OCI-LY3 (cell line): ENCODE data around the gene PLA2G2F.

ENCODE experiments used
- EZH2phosphoT487 ChIP-seq: fragments of 200-600 bp; shearing (Covaris generic); IDR thresholded peaks from 2 replicates; pipeline ENCODE4 v1.6.1; 2018; ENCODE audit warnings: antibody characterized with exemption, mixed run types, low read depth
- TF ChIP-seq, protein P1 (sequence below): fragments of 200-600, 300-600 bp; sonication (generic); IDR thresholded peaks from 2 replicates; pipeline ENCODE4 v1.5.1; 2014; ENCODE audit warnings: antibody characterized with exemption, low read length, low read depth

DNA sequence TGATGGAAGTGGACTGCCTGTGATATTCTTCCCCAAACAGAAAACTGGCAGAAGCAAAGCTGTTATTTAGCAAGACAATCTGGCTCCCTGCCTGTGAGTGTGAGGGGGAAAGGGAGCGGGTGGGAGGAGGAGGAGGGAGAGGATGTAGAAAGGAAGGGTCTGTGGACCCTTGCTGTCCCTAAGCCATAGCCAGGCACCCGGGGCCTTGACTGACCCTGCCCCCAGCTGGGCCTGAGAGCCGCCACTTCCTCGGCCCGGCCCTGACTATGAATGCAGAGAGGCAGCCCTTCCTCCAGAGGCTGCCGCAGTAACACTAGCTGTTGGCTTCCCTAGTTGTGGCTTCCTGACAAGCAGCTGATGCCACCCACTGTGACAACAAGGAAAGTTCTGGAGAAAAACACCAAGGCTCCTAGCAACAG is 13.9 kb downstream of the PLA2G2F start:
- TF ChIP-seq, protein P1, sequence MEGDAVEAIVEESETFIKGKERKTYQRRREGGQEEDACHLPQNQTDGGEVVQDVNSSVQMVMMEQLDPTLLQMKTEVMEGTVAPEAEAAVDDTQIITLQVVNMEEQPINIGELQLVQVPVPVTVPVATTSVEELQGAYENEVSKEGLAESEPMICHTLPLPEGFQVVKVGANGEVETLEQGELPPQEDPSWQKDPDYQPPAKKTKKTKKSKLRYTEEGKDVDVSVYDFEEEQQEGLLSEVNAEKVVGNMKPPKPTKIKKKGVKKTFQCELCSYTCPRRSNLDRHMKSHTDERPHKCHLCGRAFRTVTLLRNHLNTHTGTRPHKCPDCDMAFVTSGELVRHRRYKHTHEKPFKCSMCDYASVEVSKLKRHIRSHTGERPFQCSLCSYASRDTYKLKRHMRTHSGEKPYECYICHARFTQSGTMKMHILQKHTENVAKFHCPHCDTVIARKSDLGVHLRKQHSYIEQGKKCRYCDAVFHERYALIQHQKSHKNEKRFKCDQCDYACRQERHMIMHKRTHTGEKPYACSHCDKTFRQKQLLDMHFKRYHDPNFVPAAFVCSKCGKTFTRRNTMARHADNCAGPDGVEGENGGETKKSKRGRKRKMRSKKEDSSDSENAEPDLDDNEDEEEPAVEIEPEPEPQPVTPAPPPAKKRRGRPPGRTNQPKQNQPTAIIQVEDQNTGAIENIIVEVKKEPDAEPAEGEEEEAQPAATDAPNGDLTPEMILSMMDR, result no peak
- no peak for TF ChIP-seq EZH2phosphoT487
